Measurements from ENCODE around the gene CLMN.

CLMN gene

DNA sequence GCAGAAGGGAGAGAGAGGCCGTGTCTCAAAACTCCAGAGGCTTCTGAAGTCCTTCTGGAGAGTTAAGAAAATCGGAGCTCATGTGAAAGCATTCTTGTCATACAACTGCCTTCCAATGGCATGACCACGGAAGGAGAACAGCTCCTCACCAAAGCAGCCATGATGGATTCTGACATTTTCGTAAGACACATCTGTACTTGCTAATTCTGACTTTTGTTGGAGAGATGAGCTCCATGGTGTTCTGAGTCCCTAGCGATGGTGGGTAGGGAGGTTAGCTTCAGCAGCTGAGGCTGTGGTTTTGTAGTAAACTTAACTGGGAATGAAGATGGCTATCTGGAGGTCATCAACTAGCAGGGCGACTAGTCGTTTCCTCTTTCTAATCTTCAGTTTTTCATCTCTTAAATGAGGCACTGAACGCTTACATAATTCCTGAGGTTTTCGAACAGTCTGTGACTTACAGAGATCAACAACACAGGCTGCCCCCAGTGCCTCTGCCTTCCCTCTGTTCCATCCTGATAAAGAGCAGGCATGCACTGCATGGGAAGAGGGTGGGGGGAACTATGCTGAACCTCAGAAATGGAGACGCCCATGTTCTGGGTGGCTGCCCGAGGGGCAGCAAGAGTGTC is 133.8 kb downstream of the CLMN start:
- Histone ChIP-seq H3K4me3 (ENCODE audit: low read length) (no peak overlapping the region), H3K56ac (ENCODE audit: low read length) (no peak overlapping the region), H3K27ac (ENCODE audit: low read depth, low read length) (no peak overlapping the region), H3K36me3 (ENCODE audit: control insufficient read depth, insufficient read depth, low read length) (no peaks in the 10 kb centered on the region), H3K4me2 (ENCODE audit: low read length) (no peak overlapping the region), H2BK5ac (ENCODE audit: low read length) (no peak overlapping the region), H3K18ac (ENCODE audit: low read length) (no peak overlapping the region), H4K8ac (ENCODE audit: low read depth, low read length) (no peak overlapping the region), H3K4ac (ENCODE audit: low read depth, low read length) (no peak overlapping the region), H3K23ac (ENCODE audit: low read length) (no peak overlapping the region), H2BK15ac (replicated peaks; ENCODE audit: low read depth) (no peak overlapping the region), H3K79me1 (ENCODE audit: low read length) (no peaks in the 10 kb centered on the region), H3K4me1 (ENCODE audit: control insufficient read depth, low read depth, low read length) (no peaks in the 10 kb centered on the region), H4K5ac (ENCODE audit: low read length) (no peak overlapping the region), H3K27me3 (ENCODE audit: insufficient read depth, low read length, poor library complexity) (no peaks in the 10 kb centered on the region), H3K79me2 (ENCODE audit: control insufficient read depth, insufficient read depth, low read length) (no peaks in the 10 kb centered on the region), H2BK120ac (ENCODE audit: low read depth, low read length) (no peak overlapping the region), H2AK5ac (ENCODE audit: low read length) (no peak overlapping the region), H3K9ac (ENCODE audit: low read length) (no peak overlapping the region)
- WGBS (ENCODE audit: extremely low coverage, insufficient coverage, low lambda C conversion rate), result no CpG with 5 or more reads among the region's 11 CpGs
- DNase-seq, result no peak

DNA sequence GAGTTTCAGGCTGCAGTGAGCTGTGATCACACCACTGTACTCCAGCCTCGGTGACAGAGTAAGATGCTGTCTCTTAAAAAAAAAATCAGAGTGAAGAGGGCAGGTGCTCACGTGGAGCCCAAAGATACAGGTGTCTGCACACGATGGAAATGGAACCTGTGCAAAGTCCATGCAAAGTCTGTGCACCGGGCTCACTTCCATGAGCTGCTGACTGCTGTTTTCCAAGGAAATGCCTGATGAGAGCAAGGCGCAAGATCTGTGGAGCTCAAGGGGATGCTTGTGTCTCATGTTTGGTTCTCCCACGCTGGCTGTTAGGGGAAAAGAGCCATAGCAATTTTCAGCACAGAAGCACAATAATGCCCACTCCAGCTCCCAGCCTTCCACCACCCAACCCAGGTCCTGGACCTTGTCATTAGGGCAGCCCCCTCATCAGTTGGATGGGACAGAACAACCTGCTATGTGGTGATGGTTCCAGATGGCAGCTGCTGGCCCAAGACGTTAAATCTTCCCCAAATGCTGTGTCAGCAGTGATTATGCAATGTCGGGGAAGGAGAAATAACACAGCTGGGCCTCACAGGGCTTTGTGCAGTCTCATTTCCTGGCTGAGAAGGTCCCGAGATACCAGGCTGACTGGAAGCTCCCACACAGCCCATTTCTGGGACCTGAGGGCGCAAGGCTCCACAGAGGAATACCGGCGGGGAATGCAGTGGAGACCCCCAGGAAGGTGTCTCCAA is 134.5 kb downstream of the CLMN start:
- H3K18ac ChIP-seq (ENCODE audit: low read length), result no peak overlapping the region
- H3K9ac ChIP-seq (ENCODE audit: low read length), result no peak overlapping the region
- H2BK15ac ChIP-seq (replicated peaks; ENCODE audit: low read depth), result no peak overlapping the region
- H2BK120ac ChIP-seq (ENCODE audit: low read depth, low read length), result no peak overlapping the region
- H3K79me1 ChIP-seq (ENCODE audit: low read length), result no peaks in the 10 kb centered on the region
- no peak overlapping the region for H4K5ac ChIP-seq (ENCODE audit: low read length)
- no peaks in the 10 kb centered on the region for H3K4me1 ChIP-seq (ENCODE audit: control insufficient read depth, low read depth, low read length)
- H3K56ac ChIP-seq (ENCODE audit: low read length), result no peak overlapping the region
- H3K4me3 ChIP-seq (ENCODE audit: low read length), result no peak overlapping the region
- no peak overlapping the region for H3K4me2 ChIP-seq (ENCODE audit: low read length)
- no peak overlapping the region for H3K27ac ChIP-seq (ENCODE audit: low read depth, low read length)
- H3K79me2 ChIP-seq (ENCODE audit: control insufficient read depth, insufficient read depth, low read length), result no peaks in the 10 kb centered on the region
- H4K8ac ChIP-seq (ENCODE audit: low read depth, low read length), result no peak overlapping the region
- DNase-seq, result no peak
- H2BK5ac ChIP-seq (ENCODE audit: low read length), result no peak overlapping the region
- H3K36me3 ChIP-seq (ENCODE audit: control insufficient read depth, insufficient read depth, low read length), result no peaks in the 10 kb centered on the region
- no CpG with 5 or more reads among the region's 12 CpGs for WGBS (ENCODE audit: extremely low coverage, insufficient coverage, low lambda C conversion rate)
- no peak overlapping the region for H3K23ac ChIP-seq (ENCODE audit: low read length)
- H3K27me3 ChIP-seq (ENCODE audit: insufficient read depth, low read length, poor library complexity), result no peaks in the 10 kb centered on the region
- H3K4ac ChIP-seq (ENCODE audit: low read depth, low read length), result no peak overlapping the region
- H2AK5ac ChIP-seq (ENCODE audit: low read length), result no peak overlapping the region

DNA sequence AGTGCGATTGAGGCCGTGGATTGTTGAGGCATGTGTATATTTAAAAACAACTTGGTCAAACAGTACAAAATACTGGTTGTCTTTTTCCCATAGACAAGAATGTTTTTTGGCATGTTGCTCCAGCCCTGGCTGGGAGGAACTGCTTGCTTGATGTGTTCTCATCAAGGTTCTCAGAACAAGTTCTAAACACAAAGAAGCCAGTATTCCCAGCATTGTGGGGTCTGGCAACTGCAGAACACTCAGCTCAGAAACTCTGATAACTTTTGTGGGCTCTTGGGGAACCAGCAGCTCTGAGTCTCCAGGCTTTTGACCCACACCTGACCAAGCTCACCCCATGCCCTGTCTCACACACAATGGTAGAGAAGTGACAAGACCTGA is 135.3 kb downstream of the CLMN start:
- Histone ChIP-seq H2BK5ac (ENCODE audit: low read length) (no peak overlapping the region), H3K23ac (ENCODE audit: low read length) (no peak overlapping the region), H3K27ac (ENCODE audit: low read depth, low read length) (no peak overlapping the region), H3K4me2 (ENCODE audit: low read length) (no peak overlapping the region), H3K36me3 (ENCODE audit: control insufficient read depth, insufficient read depth, low read length) (no peaks in the 10 kb centered on the region), H2AK5ac (ENCODE audit: low read length) (no peak overlapping the region), H3K4ac (ENCODE audit: low read depth, low read length) (no peak overlapping the region), H2BK120ac (ENCODE audit: low read depth, low read length) (no peak overlapping the region), H3K18ac (ENCODE audit: low read length) (no peak overlapping the region), H4K8ac (ENCODE audit: low read depth, low read length) (no peak overlapping the region), H3K27me3 (ENCODE audit: insufficient read depth, low read length, poor library complexity) (no peaks in the 10 kb centered on the region), H3K56ac (ENCODE audit: low read length) (no peak overlapping the region), H2BK15ac (replicated peaks; ENCODE audit: low read depth) (no peak overlapping the region), H3K79me2 (ENCODE audit: control insufficient read depth, insufficient read depth, low read length) (no peaks in the 10 kb centered on the region), H3K79me1 (ENCODE audit: low read length) (no peaks in the 10 kb centered on the region), H4K5ac (ENCODE audit: low read length) (no peak overlapping the region), H3K9ac (ENCODE audit: low read length) (no peak overlapping the region), H3K4me3 (ENCODE audit: low read length) (no peak overlapping the region), H3K4me1 (ENCODE audit: control insufficient read depth, low read depth, low read length) (no peaks in the 10 kb centered on the region)
- WGBS (ENCODE audit: extremely low coverage, insufficient coverage, low lambda C conversion rate), result no CpG with 5 or more reads among the region's 2 CpGs
- DNase-seq, result no peak

DNA sequence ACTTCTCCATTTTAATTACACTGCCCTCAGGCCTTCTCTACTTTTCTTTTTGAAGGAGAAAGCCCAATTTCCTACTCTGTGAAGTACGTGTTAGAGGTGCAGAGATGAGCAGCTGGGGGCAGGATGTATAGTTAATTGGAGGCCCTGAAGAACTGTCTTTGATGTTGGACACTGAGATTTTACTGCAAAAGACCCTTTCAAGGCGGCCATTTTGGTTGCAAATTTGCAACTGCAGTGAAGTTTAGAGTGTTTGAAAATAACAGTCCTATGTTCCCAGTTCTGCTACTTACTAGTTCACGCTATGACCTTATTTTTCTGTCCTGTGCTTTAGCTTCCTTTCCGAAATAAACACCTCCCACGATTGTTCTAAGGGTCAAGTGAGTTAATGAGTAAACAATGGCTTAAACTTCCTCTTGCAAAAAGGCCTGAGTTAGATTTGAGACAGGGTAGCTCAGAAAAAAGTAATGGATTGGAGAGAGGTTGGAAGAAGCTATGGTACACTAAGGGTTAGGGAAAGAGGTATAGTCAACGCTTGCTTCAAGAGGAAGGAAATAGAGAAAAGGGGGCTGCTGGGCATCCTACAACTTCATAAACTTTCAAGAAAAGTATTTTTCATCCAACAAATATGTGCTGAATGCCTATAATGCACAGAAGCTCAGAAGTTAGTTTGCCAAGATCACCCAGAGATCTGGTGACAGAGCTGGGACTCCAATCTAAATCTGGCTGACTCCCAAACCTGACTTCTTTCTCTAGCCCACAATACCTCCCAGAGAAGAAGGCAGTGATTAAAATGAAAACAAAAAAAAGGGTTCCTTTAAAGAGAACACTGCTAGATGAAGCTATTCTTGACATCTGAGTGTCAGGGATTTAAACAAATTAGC is 135.9 kb downstream of the CLMN start:
- Histone ChIP-seq H2BK120ac (ENCODE audit: low read depth, low read length) (no peak overlapping the region), H3K79me2 (ENCODE audit: control insufficient read depth, insufficient read depth, low read length) (no peaks in the 10 kb centered on the region), H3K4me1 (ENCODE audit: control insufficient read depth, low read depth, low read length) (no peaks in the 10 kb centered on the region), H3K9ac (ENCODE audit: low read length) (no peak overlapping the region), H3K36me3 (ENCODE audit: control insufficient read depth, insufficient read depth, low read length) (no peaks in the 10 kb centered on the region), H3K4me2 (ENCODE audit: low read length) (no peak overlapping the region), H3K4me3 (ENCODE audit: low read length) (no peak overlapping the region), H3K56ac (ENCODE audit: low read length) (no peak overlapping the region), H4K8ac (ENCODE audit: low read depth, low read length) (no peak overlapping the region), H3K27me3 (ENCODE audit: insufficient read depth, low read length, poor library complexity) (no peaks in the 10 kb centered on the region), H2BK15ac (replicated peaks; ENCODE audit: low read depth) (no peak overlapping the region), H2AK5ac (ENCODE audit: low read length) (no peak overlapping the region), H3K27ac (ENCODE audit: low read depth, low read length) (no peak overlapping the region), H2BK5ac (ENCODE audit: low read length) (no peak overlapping the region), H3K23ac (ENCODE audit: low read length) (no peak overlapping the region), H3K79me1 (ENCODE audit: low read length) (no peaks in the 10 kb centered on the region), H4K5ac (ENCODE audit: low read length) (no peak overlapping the region), H3K18ac (ENCODE audit: low read length) (no peak overlapping the region), H3K4ac (ENCODE audit: low read depth, low read length) (no peak overlapping the region)
- no CpG with 5 or more reads among the region's 6 CpGs for WGBS (ENCODE audit: extremely low coverage, insufficient coverage, low lambda C conversion rate)
- DNase-seq, result no peak

DNA sequence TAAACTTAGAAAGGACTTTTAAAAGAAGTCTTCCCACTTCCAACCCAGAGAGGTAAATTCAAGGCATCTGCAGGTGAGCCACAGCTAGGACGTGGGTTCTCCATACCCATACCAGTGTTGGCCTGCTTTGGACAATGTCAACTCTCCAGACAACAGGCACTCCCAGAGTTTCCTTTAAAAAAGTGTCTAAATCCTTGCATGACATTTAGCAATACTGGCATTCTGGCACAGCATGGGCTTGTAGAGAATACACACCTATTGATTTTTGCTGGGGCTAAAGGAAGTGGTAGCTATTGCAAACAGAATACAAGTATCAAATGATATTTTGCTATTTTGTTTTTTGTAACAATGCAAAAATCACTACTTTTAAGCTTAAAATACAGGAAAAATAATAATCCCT is 136.6 kb downstream of the CLMN start:
- H4K5ac ChIP-seq (ENCODE audit: low read length), result no peak overlapping the region
- WGBS (ENCODE audit: extremely low coverage, insufficient coverage, low lambda C conversion rate), result no CpG with 5 or more reads among the region's 1 CpG
- no peak overlapping the region for H2AK5ac ChIP-seq (ENCODE audit: low read length)

More for the DNA sequence above, 136.6 kb downstream of the CLMN start:
- H2BK15ac ChIP-seq (replicated peaks; ENCODE audit: low read depth), result no peak overlapping the region
- no peak overlapping the region for H3K23ac ChIP-seq (ENCODE audit: low read length)
- H3K4me3 ChIP-seq (ENCODE audit: low read length), result no peak overlapping the region
- no peak overlapping the region for H3K18ac ChIP-seq (ENCODE audit: low read length)
- no peak for DNase-seq
- no peaks in the 10 kb centered on the region for H3K79me2 ChIP-seq (ENCODE audit: control insufficient read depth, insufficient read depth, low read length)
- no peak overlapping the region for H2BK5ac ChIP-seq (ENCODE audit: low read length)
- H3K27ac ChIP-seq (ENCODE audit: low read depth, low read length), result no peak overlapping the region
- no peaks in the 10 kb centered on the region for H3K36me3 ChIP-seq (ENCODE audit: control insufficient read depth, insufficient read depth, low read length)
- H3K4ac ChIP-seq (ENCODE audit: low read depth, low read length), result no peak overlapping the region
- no peak overlapping the region for H3K4me2 ChIP-seq (ENCODE audit: low read length)
- H3K56ac ChIP-seq (ENCODE audit: low read length), result no peak overlapping the region
- no peak overlapping the region for H4K8ac ChIP-seq (ENCODE audit: low read depth, low read length)
- no peak overlapping the region for H3K9ac ChIP-seq (ENCODE audit: low read length)
- no peak overlapping the region for H2BK120ac ChIP-seq (ENCODE audit: low read depth, low read length)
- no peaks in the 10 kb centered on the region for H3K27me3 ChIP-seq (ENCODE audit: insufficient read depth, low read length, poor library complexity)
- no peaks in the 10 kb centered on the region for H3K79me1 ChIP-seq (ENCODE audit: low read length)
- H3K4me1 ChIP-seq (ENCODE audit: control insufficient read depth, low read depth, low read length), result no peaks in the 10 kb centered on the region
